K562 (cell line): ENCODE data around the gene PRRT2. TPM values are rescaled to one million over a fixed set of nuclear protein-coding genes. Genes with fewer than 3 reads are reported as not detected.

Source experiments
- CCNT2 ChIP-seq: IDR thresholded peaks from 2 replicates; pipeline ENCODE4 v1.6.1; 2011; ENCODE audit warnings: borderline replicate concordance, low read depth, mild to moderate bottlenecking, moderate library complexity, mixed read lengths, low read length; ENCODE audit not compliant: insufficient read length; ENCODE audit errors: extremely low read depth
- MGA ChIP-seq: fragments of 450-650 bp; IDR thresholded peaks from 2 replicates; pipeline ENCODE4 v1.6.1; 2016; ENCODE audit warnings: mild to moderate bottlenecking, moderate library complexity
- NR2F6 ChIP-seq: fragments of 450-650 bp; formaldehyde crosslinking; IDR thresholded peaks from 2 replicates; pipeline ENCODE4 v1.4.0; 2020; ENCODE audit warnings: mild to moderate bottlenecking
- PCBP2 ChIP-seq: fragments of 200-400 bp; formaldehyde crosslinking; IDR thresholded peaks from 2 replicates; pipeline ENCODE4 v1.6.1; 2018; ENCODE audit warnings: low read length, low read depth, mild to moderate bottlenecking, moderate library complexity; ENCODE audit not compliant: poor library complexity, severe bottlenecking
- PHB2 ChIP-seq: fragments of 450-650 bp; IDR thresholded peaks from 2 replicates; pipeline ENCODE4 v1.6.1; 2017; ENCODE audit warnings: low read depth
- RBM15 ChIP-seq: fragments of 200-400 bp; formaldehyde crosslinking; IDR thresholded peaks from 2 replicates; pipeline ENCODE4 v1.6.1; 2018; ENCODE audit warnings: mild to moderate bottlenecking, low read length, moderate library complexity; ENCODE audit not compliant: insufficient read depth
- polyA plus RNA-seq, 8 experiments: library from polyadenylated mRNA; depleted of rRNA in 4 of 8; stranded (reverse) in 5 of 8; unstranded in 3 of 8; fragments of >200 nt; fragmentation: Nextera tagmentation in 2 of 8; fragmentation: Illumina TruSeq in 1 of 8; extraction: Ambion mirVana in 2 of 8; extraction: Trizol in 1 of 8; gene quantifications; 2 replicates each; pipeline versions ENCODE4 v1.2.1 to v1.2.3, GENCODE V29; 2011 to 2014; ENCODE audit warnings: inconsistent platforms in 1 of 8, missing spikeins in 1 of 8
- total RNA-seq, 7 experiments: library from RNA; depleted of rRNA in 6 of 7; stranded (reverse); fragments of >200 nt in 6 of 7; fragmentation: Illumina TruSeq in 2 of 7; extraction: Trizol in 2 of 7; gene quantifications; 2 replicates each; pipeline versions ENCODE4 v1.2.1 to v1.2.3, GENCODE V29; 2011 to 2021; ENCODE audit warnings: low replicate concordance in 1 of 7
- TF ChIP-seq, protein P1 (sequence below): fragments of 250-450 bp; sonication (Bioruptor Pico); IDR thresholded peaks from 2 replicates; pipeline ENCODE4 v1.5.0; 2020; ENCODE audit warnings: mild to moderate bottlenecking
- TF ChIP-seq, protein P2 (sequence below): fragments of 250-450 bp; sonication (Bioruptor Pico); IDR thresholded peaks from 2 replicates; pipeline ENCODE4 v1.8.0; 2021; ENCODE audit warnings: borderline replicate concordance, mild to moderate bottlenecking, moderate library complexity; ENCODE audit not compliant: poor library complexity, severe bottlenecking
- TF ChIP-seq, protein P3 (sequence below), 2 experiments: IDR thresholded peaks; 2 replicates each; pipeline ENCODE4 v1.6.1; 2012; ENCODE audit warnings: improper control_type of control experiment in 2 of 2, low read depth in 2 of 2, low read length in 2 of 2, borderline replicate concordance in 1 of 2

PRRT2 gene
- total and polyA plus RNA-seq, 9 of the 15 experiments (the other 6 are each of a cell fraction or from before 2014, with no cell fraction given), result 0.11 to 1.0 (median 0.42) TPM; not detected in 2

GRCh38 chr16:29790183-29790948 lies 21.6 kb upstream of the PRRT2 start, which contains the start of gene KIF22 (continued):
- TF ChIP-seq, protein P1, sequence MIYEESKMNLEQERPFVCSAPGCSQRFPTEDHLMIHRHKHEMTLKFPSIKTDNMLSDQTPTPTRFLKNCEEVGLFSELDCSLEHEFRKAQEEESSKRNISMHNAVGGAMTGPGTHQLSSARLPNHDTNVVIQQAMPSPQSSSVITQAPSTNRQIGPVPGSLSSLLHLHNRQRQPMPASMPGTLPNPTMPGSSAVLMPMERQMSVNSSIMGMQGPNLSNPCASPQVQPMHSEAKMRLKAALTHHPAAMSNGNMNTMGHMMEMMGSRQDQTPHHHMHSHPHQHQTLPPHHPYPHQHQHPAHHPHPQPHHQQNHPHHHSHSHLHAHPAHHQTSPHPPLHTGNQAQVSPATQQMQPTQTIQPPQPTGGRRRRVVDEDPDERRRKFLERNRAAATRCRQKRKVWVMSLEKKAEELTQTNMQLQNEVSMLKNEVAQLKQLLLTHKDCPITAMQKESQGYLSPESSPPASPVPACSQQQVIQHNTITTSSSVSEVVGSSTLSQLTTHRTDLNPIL, result no peak
- TF ChIP-seq RBM15, result no peak
- peak; percentile 63; the same call in 1 of the 2 replicates for TF ChIP-seq MGA
- TF ChIP-seq, protein P2, sequence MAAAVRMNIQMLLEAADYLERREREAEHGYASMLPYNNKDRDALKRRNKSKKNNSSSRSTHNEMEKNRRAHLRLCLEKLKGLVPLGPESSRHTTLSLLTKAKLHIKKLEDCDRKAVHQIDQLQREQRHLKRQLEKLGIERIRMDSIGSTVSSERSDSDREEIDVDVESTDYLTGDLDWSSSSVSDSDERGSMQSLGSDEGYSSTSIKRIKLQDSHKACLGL (CRISPR knock-in tag), result no peak
- TF ChIP-seq PHB2, result 0 out of 2 replicates have a peak, but pooled peaks have one; percentile 37
- no peak for TF ChIP-seq PCBP2
- TF ChIP-seq, protein P3, sequence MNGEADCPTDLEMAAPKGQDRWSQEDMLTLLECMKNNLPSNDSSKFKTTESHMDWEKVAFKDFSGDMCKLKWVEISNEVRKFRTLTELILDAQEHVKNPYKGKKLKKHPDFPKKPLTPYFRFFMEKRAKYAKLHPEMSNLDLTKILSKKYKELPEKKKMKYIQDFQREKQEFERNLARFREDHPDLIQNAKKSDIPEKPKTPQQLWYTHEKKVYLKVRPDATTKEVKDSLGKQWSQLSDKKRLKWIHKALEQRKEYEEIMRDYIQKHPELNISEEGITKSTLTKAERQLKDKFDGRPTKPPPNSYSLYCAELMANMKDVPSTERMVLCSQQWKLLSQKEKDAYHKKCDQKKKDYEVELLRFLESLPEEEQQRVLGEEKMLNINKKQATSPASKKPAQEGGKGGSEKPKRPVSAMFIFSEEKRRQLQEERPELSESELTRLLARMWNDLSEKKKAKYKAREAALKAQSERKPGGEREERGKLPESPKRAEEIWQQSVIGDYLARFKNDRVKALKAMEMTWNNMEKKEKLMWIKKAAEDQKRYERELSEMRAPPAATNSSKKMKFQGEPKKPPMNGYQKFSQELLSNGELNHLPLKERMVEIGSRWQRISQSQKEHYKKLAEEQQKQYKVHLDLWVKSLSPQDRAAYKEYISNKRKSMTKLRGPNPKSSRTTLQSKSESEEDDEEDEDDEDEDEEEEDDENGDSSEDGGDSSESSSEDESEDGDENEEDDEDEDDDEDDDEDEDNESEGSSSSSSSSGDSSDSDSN (IDR thresholded peaks at IDR 0.05; ENCODE audit: borderline replicate concordance in 1 of 2, low read depth in 2 of 2, low read length in 2 of 2), result peak; percentile 36 to 79; a peak in 2 of 4 replicates
- peak; percentile 77 for TF ChIP-seq CCNT2
- TF ChIP-seq NR2F6 (CRISPR knock-in tag), result 0 out of 2 replicates have a peak, but pooled peaks have one; percentile 31
